GM21529 (cell line): ENCODE data around the gene ANKRD34C.
"Not testable (repeated sequence)": the region's sequence is repeated elsewhere in the genome, so short reads cannot be mapped to it uniquely, and the experiment has no call there.

ENCODE experiments used
- ATAC-seq: cut with Tn5 transposase; IDR thresholded peaks from one replicate; pipeline ENCODE4 v1.9.1; 2021; ENCODE audit not compliant: unreplicated experiment

Gene ANKRD34C

GRCh38 chr15:79310985-79311900 lies 28.7 kb downstream of the ANKRD34C start, which contains the start of gene TMED3:
Gene TMED3, plus strand, starts transcription at chr15:79311112. Its CDS starts 138 bp downstream, at chr15:79311250.
- peak; percentile 91 for ATAC-seq

DNA sequence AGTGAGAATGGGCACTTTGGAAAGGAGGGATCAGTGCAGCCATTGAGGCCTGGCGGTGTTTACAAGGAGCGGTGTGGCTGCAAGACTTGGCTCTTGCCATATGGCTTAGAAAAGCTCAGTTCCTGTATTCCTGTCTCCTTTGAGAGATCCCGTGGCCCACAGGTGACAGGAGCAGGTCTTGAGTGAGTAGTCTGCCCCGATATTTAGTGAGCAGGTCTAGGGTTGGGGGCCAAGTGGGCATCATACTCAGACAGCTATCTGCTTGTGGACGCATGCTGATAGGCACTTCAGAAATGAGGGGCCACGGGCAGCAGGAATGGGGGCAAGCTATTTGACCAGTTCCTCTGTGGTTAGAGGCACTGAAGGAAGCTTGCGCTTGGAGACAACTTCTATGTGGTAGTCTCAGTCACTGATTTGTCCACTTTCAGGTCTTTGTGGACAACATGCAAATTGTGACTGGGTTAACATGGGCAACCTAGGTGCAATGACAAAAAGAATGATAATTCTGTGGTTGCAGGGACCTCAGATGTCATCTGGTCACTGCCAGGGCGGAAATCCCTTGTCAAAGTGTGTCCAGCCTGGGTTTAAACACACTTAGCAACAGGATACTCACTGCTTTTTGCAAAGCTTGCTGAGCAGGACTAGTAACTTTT lies 29.5 kb downstream of the ANKRD34C start:
- no peak for ATAC-seq

DNA sequence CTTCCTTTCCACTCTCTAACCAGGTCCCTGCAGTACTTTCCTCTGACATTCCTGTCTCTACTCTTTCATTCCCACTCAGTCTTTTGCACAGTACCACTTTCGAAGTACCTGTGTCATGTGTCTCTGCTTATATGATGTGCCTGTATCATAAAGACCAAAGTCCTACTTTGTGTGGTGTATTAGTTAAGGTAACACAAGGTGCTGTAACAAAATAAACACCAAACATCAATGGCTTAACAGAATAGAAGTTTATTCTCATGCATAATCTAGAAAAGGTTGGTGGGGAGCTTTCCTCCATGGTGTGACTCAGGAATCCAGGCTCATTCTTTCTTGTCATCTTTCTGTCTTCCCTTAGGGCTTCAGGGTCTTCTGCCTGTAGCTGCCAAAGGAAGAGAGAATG lies 31.7 kb downstream of the ANKRD34C start:
- ATAC-seq, result no peak

DNA sequence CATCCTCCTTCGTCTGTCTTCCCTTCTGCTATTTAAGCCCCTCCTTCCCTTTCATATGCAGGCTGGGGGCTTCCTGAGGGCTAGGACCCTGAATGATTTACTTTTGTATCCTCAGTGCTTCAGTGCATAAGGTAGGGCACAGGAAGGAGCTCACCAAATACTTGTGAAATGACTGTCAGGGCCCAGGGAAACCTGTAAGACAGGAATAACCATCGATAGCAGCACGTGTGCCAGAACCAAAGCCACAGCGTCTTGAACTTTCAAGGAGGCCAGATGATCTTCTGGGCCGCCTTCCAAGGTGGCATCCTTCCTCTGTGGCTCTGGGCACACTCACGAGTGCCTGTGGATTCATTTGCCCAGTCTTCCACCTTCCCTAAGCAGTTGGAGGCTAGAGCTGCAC lies 32.3 kb downstream of the ANKRD34C start:
- no peak for ATAC-seq

GRCh38 chr15:79315623-79316328 lies 33.3 kb downstream of the ANKRD34C start:
- ATAC-seq, result no peak

DNA sequence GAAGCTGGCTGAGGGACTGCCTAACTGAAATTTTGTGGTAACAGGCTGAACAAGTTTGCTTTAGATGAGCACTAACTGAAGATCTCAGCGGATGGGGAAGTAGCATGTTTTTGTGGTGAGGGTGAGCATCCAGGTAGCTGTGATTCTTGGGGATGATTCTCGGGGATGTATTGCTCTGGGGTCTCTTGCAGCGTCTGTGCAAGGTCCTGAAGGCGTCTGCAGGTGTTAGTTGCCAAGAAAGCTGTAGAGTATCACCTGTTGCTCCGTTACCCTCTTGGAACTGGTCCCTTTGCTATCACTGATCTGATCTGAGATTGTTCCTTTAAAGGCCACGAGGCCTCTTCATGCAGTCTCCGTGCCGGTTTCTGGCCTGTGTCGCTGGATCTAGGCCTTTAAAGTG lies 34.3 kb downstream of the ANKRD34C start:
- ATAC-seq, result no peak

DNA sequence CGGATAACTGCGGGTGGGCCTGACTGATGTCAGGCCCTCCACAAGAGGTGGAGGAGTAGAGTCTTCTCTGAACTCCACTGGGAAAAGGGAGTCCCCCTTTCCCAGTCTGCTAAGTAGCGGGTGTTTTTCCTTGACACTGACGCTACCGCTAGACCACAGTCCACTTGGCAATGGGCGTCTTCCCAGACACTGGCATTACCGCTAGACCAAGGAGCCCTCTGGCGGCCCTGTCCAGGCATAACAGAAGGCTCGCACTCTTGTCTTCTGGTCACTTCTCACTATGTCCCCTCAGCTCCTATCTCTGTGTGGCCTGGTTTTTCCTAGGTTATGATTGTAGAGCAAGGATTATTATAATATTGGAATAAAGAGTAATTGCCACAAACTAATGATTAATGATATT lies 37.5 kb downstream of the ANKRD34C start:
- ATAC-seq, result not testable (repeated sequence)

DNA sequence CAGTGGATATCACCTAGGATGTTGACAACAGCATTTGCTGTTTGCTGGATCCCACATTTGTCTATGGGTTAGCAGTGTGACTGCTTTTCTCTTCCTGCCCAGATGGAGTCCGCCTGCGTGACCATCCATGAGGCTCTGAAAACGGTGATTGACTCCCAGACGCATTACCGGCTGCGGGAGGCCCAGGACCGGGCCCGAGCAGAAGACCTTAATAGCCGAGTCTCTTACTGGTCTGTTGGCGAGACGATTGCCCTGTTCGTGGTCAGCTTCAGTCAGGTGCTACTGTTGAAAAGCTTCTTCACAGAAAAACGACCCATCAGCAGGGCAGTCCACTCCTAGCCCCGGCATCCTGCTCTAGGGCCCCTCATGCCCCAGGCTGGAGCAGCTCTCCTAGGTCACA lies 39.4 kb downstream of the ANKRD34C start:
- no peak for ATAC-seq

GRCh38 chr15:79322306-79322705 lies 39.8 kb downstream of the ANKRD34C start:
- no peak for ATAC-seq

GRCh38 chr15:79322945-79323344 lies 40.4 kb downstream of the ANKRD34C start:
- no peak for ATAC-seq

DNA sequence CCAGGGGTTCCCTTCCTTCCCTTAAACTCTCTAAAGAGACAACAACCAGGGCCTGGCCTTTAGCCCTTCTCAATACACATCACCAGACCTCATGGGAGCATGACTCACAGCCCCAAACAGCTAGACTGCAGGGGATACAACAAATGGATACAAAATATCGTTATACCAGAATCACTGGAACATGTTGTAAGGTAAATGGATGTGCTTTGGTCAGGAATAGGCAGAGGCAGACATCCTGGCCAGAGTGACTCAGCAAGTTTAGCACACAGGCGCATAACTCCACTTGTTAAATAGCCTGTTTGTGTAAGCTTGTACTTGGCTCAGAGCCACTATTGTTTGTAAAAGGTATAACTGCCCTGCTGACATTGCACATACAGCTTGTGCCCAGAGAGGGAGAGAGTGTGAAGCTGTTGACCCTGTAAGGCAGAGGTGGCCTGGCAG lies 46.7 kb downstream of the ANKRD34C start:
- no peak for ATAC-seq
